Measurements from ENCODE around the gene SPATA31A6. TPM values are rescaled to one million over a fixed set of nuclear protein-coding genes. Genes with fewer than 3 reads are reported as not detected.

The SPATA31A6 gene
- total RNA-seq: not detected in 2 replicates

DNA sequence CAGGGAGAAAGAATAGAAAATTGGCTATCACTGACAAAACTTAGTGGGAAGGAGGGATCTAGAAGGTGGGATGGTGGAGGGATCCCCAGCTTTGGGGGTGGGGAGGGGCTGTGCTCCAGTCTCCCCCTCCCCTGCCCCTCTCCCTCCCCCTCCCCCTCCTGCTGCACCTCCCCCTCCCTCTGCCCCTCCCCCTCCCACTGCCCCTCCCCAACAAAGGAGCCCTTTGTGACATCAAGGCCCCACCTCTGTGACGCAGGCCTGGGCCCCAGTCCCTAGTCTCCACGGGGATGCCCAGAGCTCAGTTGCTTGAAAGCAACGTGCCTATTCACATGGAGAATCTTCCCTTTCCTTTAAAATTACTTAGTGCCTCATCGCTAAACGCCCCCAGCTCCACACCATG is at the start of gene SPATA31A6:
Gene SPATA31A6, plus strand, starts transcription at position 301 of the 400 bp plus-strand sequence. Its CDS starts 29 bp downstream, at position 330.

Other genes starting within 250 kb of the SPATA31A6 start
- gene CNTNAP3B, start 54.2 kb upstream of the SPATA31A6 start, total RNA-seq: 3.7 and 5.8 TPM in 2 replicates